ENCODE results near the gene CPNE4. TPM values are rescaled to one million over a fixed set of nuclear protein-coding genes. Genes with fewer than 3 reads are reported as not detected.

The CPNE4 gene
- not detected for polyA plus RNA-seq (2012; ENCODE audit: insufficient read length, low read depth)

GRCh38 chr3:132034486-132035464 is at the start of gene CPNE4:
TSS of gene CPNE4 (minus strand) at chr3:132035014.
- no peak for TF ChIP-seq FOXP2 (optimal IDR thresholded peaks at IDR 0.05; ENCODE audit: borderline replicate concordance, extremely low read depth, extremely low read length, insufficient read depth)
- TF ChIP-seq REST (IDR thresholded peaks at IDR 0.05; ENCODE audit: insufficient read depth in 1 of 2, low read depth in 2 of 2, low read length in 2 of 2), result peak; percentile 98 to 100
- no peak for TF ChIP-seq TAF1 (IDR thresholded peaks at IDR 0.05; ENCODE audit: borderline replicate concordance, insufficient read depth, low read length)
- TF ChIP-seq SIN3A (IDR thresholded peaks at IDR 0.05; ENCODE audit: borderline replicate concordance, insufficient read depth, low read length), result no peak

- TF ChIP-seq TAF1 (IDR thresholded peaks at IDR 0.05; ENCODE audit: borderline replicate concordance, insufficient read depth, low read length) (no peak), REST (IDR thresholded peaks at IDR 0.05; ENCODE audit: insufficient read depth in 1 of 2, low read depth in 2 of 2, low read length in 2 of 2) (no peak), SIN3A (IDR thresholded peaks at IDR 0.05; ENCODE audit: borderline replicate concordance, insufficient read depth, low read length) (no peak), FOXP2 (optimal IDR thresholded peaks at IDR 0.05; ENCODE audit: borderline replicate concordance, extremely low read depth, extremely low read length, insufficient read depth) (no peak), POLR2AphosphoS5 (IDR thresholded peaks at IDR 0.05; ENCODE audit: low read depth, low read length) (no peak)
These were observed 48.9 kb upstream of the CPNE4 start for GRCh38 chr3:132083583-132084279.

- TF ChIP-seq REST (IDR thresholded peaks at IDR 0.05; ENCODE audit: insufficient read depth in 1 of 2, low read depth in 2 of 2, low read length in 2 of 2) (no peak), TAF1 (IDR thresholded peaks at IDR 0.05; ENCODE audit: borderline replicate concordance, insufficient read depth, low read length) (no peak), SIN3A (IDR thresholded peaks at IDR 0.05; ENCODE audit: borderline replicate concordance, insufficient read depth, low read length) (no peak), POLR2AphosphoS5 (IDR thresholded peaks at IDR 0.05; ENCODE audit: low read depth, low read length) (no peak), FOXP2 (optimal IDR thresholded peaks at IDR 0.05; ENCODE audit: borderline replicate concordance, extremely low read depth, extremely low read length, insufficient read depth) (no peak)
These were observed 48.3 kb upstream of the CPNE4 start for GRCh38 chr3:132083159-132083558.

GRCh38 chr3:132079147-132079546 is 44.3 kb upstream of the CPNE4 start:
- TF ChIP-seq TAF1 (IDR thresholded peaks at IDR 0.05; ENCODE audit: borderline replicate concordance, insufficient read depth, low read length) (no peak), REST (IDR thresholded peaks at IDR 0.05; ENCODE audit: insufficient read depth in 1 of 2, low read depth in 2 of 2, low read length in 2 of 2) (no peak), POLR2AphosphoS5 (IDR thresholded peaks at IDR 0.05; ENCODE audit: low read depth, low read length) (no peak), FOXP2 (optimal IDR thresholded peaks at IDR 0.05; ENCODE audit: borderline replicate concordance, extremely low read depth, extremely low read length, insufficient read depth) (no peak), SIN3A (IDR thresholded peaks at IDR 0.05; ENCODE audit: borderline replicate concordance, insufficient read depth, low read length) (no peak)
